ENCODE measurements around the gene GAST.

Gene GAST

GRCh38 chr17:41738801-41739112 lies 26.6 kb downstream of the GAST start:
- no peak for DNase-seq (ENCODE audit: low read depth in 1 of 2, low spot score in 1 of 2)

- DNase-seq (ENCODE audit: low read depth in 1 of 2, low spot score in 1 of 2) = no peak
Observed at GRCh38 chr17:41739661-41740352, 27.7 kb downstream of the GAST start.

GRCh38 chr17:41740506-41740905 lies 28.4 kb downstream of the GAST start:
- DNase-seq (ENCODE audit: low read depth in 1 of 2, low spot score in 1 of 2) = no peak

- no peak for DNase-seq (ENCODE audit: low read depth in 1 of 2, low spot score in 1 of 2)
Observed at GRCh38 chr17:41741709-41742108, 29.6 kb downstream of the GAST start.

- no peak for DNase-seq (ENCODE audit: low read depth in 1 of 2, low spot score in 1 of 2)
Observed at GRCh38 chr17:41748275-41748674, 36.1 kb downstream of the GAST start.

- no peak for DNase-seq (ENCODE audit: low read depth in 1 of 2, low spot score in 1 of 2)
Observed at GRCh38 chr17:41750862-41751261, 38.7 kb downstream of the GAST start.

- DNase-seq (ENCODE audit: low read depth in 1 of 2, low spot score in 1 of 2) = no peak
Observed at GRCh38 chr17:41751288-41751687, 39.2 kb downstream of the GAST start.

- no peak for DNase-seq (ENCODE audit: low read depth in 1 of 2, low spot score in 1 of 2)
Observed at GRCh38 chr17:41754066-41754465, 41.9 kb downstream of the GAST start.

GRCh38 chr17:41758601-41759000 lies 46.5 kb downstream of the GAST start:
- DNase-seq (ENCODE audit: low read depth in 1 of 2, low spot score in 1 of 2) = no peak

- DNase-seq (ENCODE audit: low read depth in 1 of 2, low spot score in 1 of 2) = no peak
Observed at GRCh38 chr17:41760878-41761277, 48.7 kb downstream of the GAST start.

GRCh38 chr17:41762391-41762790 lies 50.3 kb downstream of the GAST start:
- no peak for DNase-seq (ENCODE audit: low read depth in 1 of 2, low spot score in 1 of 2)

GRCh38 chr17:41762841-41763240 lies 50.7 kb downstream of the GAST start:
- no peak for DNase-seq (ENCODE audit: low read depth in 1 of 2, low spot score in 1 of 2)

- no peak for DNase-seq (ENCODE audit: low read depth in 1 of 2, low spot score in 1 of 2)
Observed at GRCh38 chr17:41763327-41763726, 51.2 kb downstream of the GAST start.
